Testis (tissue), 3 donors: ENCODE measurements around the gene PDSS1. TPM values are rescaled to one million over a fixed set of nuclear protein-coding genes. Genes with fewer than 3 reads are reported as not detected.
"Not testable (repeated sequence)": the region's sequence is repeated elsewhere in the genome, so short reads cannot be mapped to it uniquely, and the experiment has no call there.

Experiments
- DNase-seq: peaks from one replicate; pipeline ENCODE4 v3.0.0-alpha.2; 2019
- H3K27ac ChIP-seq, 2 donors: fragments of 200-600 bp; sonication (generic); one replicate each; pipeline ENCODE4 v1.5.1; 2019
- H3K27me3 ChIP-seq: fragments of 200-600 bp; sonication (generic); one replicate; pipeline ENCODE4 v1.5.1; 2019
- H3K36me3 ChIP-seq: fragments of 200-600 bp; sonication (generic); one replicate; pipeline ENCODE4 v1.5.1; 2017; ENCODE audit warnings: low read depth; ENCODE audit errors: missing control alignments
- H3K4me1 ChIP-seq: fragments of 200-600 bp; sonication (generic); one replicate; pipeline ENCODE4 v1.5.1; 2019
- H3K4me3 ChIP-seq, 2 donors: fragments of 200-600 bp; sonication (generic); one replicate each; pipeline ENCODE4 v1.5.1; 2017 to 2019
- H3K9me3 ChIP-seq: fragments of 200-600 bp; sonication (generic); one replicate; pipeline ENCODE4 v1.5.1; 2017
- CTCF ChIP-seq, 3 experiments: fragments of 450-650 bp in 2 of 3; fragments of 200-600 bp in 1 of 3; sonication (generic) in 1 of 3; IDR thresholded peaks; one replicate each; pipeline ENCODE4 v1.5.1; 2016 to 2019; ENCODE audit warnings: antibody characterized with exemption in 3 of 3, mild to moderate bottlenecking in 2 of 3, moderate library complexity in 1 of 3
- POLR2A ChIP-seq: fragments of 450-650 bp; IDR thresholded peaks from one replicate; pipeline ENCODE4 v1.6.1; 2017; ENCODE audit warnings: antibody characterized with exemption, mild to moderate bottlenecking, moderate library complexity
- WGBS, 2 donors: methylation state at CpG; one replicate each; pipeline ENCODE4 v1.1.5; 2018; 5-methylcytosine and 5-hydroxymethylcytosine counted together
- intact Hi-C: fragments of 100-400 bp; cut with DNase I; formaldehyde crosslinking; loops from one replicate; pipeline ENCODE4 v1.15.1; 2023; ENCODE audit warnings: low total_unique reads
- polyA plus RNA-seq: library from polyadenylated mRNA; stranded (reverse); fragments of 350-450 nt; fragmentation: Illumina TruSeq; extraction: RNeasy Lipid Tissue Mini Kit (QIAGEN cat#74804); gene quantifications from one replicate; pipeline ENCODE4 v1.2.3, GENCODE V29; 2014; ENCODE audit warnings: low read depth, low replicate concordance; ENCODE audit not compliant: insufficient read depth
- total RNA-seq, 2 donors: library from RNA; depleted of rRNA; stranded (reverse); fragments of >200 nt; gene quantifications; one replicate each; pipeline ENCODE4 v1.2.3, GENCODE V29; 2016

Gene PDSS1
- total and polyA plus RNA-seq, 3 donors from 2014 or later, result 8.9 to 10.1 (median 9.6) TPM

- H3K36me3 ChIP-seq, result no peaks in the 10 kb centered on the region
- H3K9me3 ChIP-seq, result no peaks in the 10 kb centered on the region
- H3K27me3 ChIP-seq, result no peaks in the 10 kb centered on the region
- H3K4me3 ChIP-seq, result no peak overlapping the region
- no peak for DNase-seq
- peaks cover 20% of the 10 kb centered on the region for H3K4me1 ChIP-seq
- WGBS, 2 donors, result 62 to 70% methylated on average over 4 of the region's 4 CpGs
- TF ChIP-seq POLR2A, result no peak
- TF ChIP-seq CTCF (IDR thresholded peaks at IDR 0.05), result no peak
- intact Hi-C loops, result no loop called here
- H3K27ac ChIP-seq, result no peak overlapping the region
Observed at GRCh38 chr10:26780793-26781601, 83.5 kb downstream of the PDSS1 start.

GRCh38 chr10:26781797-26782196 is 84.3 kb downstream of the PDSS1 start:
- no peak overlapping the region for H3K27ac ChIP-seq
- H3K4me1 ChIP-seq, result peaks cover 20% of the 10 kb centered on the region
- 66 to 97% methylated on average over 2 of the region's 2 CpGs for WGBS, 2 donors

GRCh38 chr10:26787362-26787761 is 89.9 kb downstream of the PDSS1 start:
- peaks cover 3% of the 10 kb centered on the region for H3K4me1 ChIP-seq
- 96% methylated on average over 3 of the region's 3 CpGs for WGBS, 2 donors

More at GRCh38 chr10:26781797-26782196, 84.3 kb downstream of the PDSS1 start:
- Histone ChIP-seq H3K9me3 (no peaks in the 10 kb centered on the region), H3K4me3 (no peak overlapping the region), H3K36me3 (no peaks in the 10 kb centered on the region), H3K27me3 (no peaks in the 10 kb centered on the region)
- intact Hi-C loops, result no loop called here
- peak; percentile 32 for DNase-seq
- TF ChIP-seq CTCF (IDR thresholded peaks at IDR 0.05) (no peak), POLR2A (no peak)

GRCh38 chr10:26789779-26790178 is 92.3 kb downstream of the PDSS1 start:
- intact Hi-C loops, H3K9me3 ChIP-seq, H3K4me3 ChIP-seq, H3K4me1 ChIP-seq, H3K27me3 ChIP-seq, DNase-seq, H3K36me3 ChIP-seq, H3K27ac ChIP-seq: not testable (repeated sequence)
- WGBS, 2 donors, result 92 to 100% methylated on average over 2 of the region's 2 CpGs

More at GRCh38 chr10:26787362-26787761, 89.9 kb downstream of the PDSS1 start:
- Histone ChIP-seq H3K4me3 (no peak overlapping the region), H3K9me3 (no peaks in the 10 kb centered on the region), H3K27me3 (no peaks in the 10 kb centered on the region), H3K27ac (no peak overlapping the region), H3K36me3 (no peaks in the 10 kb centered on the region)
- DNase-seq, result no peak
- TF ChIP-seq POLR2A, result no peak
- TF ChIP-seq CTCF (IDR thresholded peaks at IDR 0.05), result no peak
- intact Hi-C loops, result no loop called here

- H3K27ac ChIP-seq, result no peak overlapping the region
- H3K4me1 ChIP-seq, result no peaks in the 10 kb centered on the region
- no peak for DNase-seq
- no peaks in the 10 kb centered on the region for H3K27me3 ChIP-seq
- no peaks in the 10 kb centered on the region for H3K9me3 ChIP-seq
- H3K4me3 ChIP-seq, result no peak overlapping the region
- H3K36me3 ChIP-seq, result no peaks in the 10 kb centered on the region
- WGBS, 2 donors, result 93 to 94% methylated on average over 4 of the region's 4 CpGs
- intact Hi-C loops, result no loop called here
- no peak for TF ChIP-seq POLR2A
- no peak for TF ChIP-seq CTCF (IDR thresholded peaks at IDR 0.05)
Observed at GRCh38 chr10:26790221-26790995, 92.9 kb downstream of the PDSS1 start.
